HG02981 (cell line): ENCODE measurements around the gene ZNF28.
"Not testable (repeated sequence)": the region's sequence is repeated elsewhere in the genome, so short reads cannot be mapped to it uniquely, and the experiment has no call there.

ENCODE experiments used
- ATAC-seq: cut with Tn5 transposase; IDR thresholded peaks from one replicate; pipeline ENCODE4 v1.9.1; 2021; ENCODE audit warnings: mild to moderate bottlenecking, moderate library complexity; ENCODE audit not compliant: unreplicated experiment

Gene ZNF28

GRCh38 chr19:52782864-52783263 is 38.6 kb downstream of the ZNF28 start:
- not testable (repeated sequence) for ATAC-seq

GRCh38 chr19:52778811-52779210 is 42.6 kb downstream of the ZNF28 start:
- no peak for ATAC-seq

- ATAC-seq = not testable (repeated sequence)
These were observed 65.0 kb downstream of the ZNF28 start for GRCh38 chr19:52756447-52756846.

- ATAC-seq = no peak
These were observed 71.7 kb downstream of the ZNF28 start for GRCh38 chr19:52749780-52750179.

GRCh38 chr19:52748336-52748950 is 73.0 kb downstream of the ZNF28 start:
- ATAC-seq = no peak
